Stimulated activated CD8-positive, alpha-beta memory T cell treated with anti-CD3 and anti-CD28 coated beads, Interleukin-2, amount 100 ng/mL, for 1 hour (primary cell): ENCODE measurements around the gene CMTM1.

Experiments
- DNase-seq, 2 donors: peaks; one replicate each; pipeline ENCODE4 v3.0.0-alpha.2; 2020; ENCODE audit warnings: low read depth in 2 of 2

Gene CMTM1

DNA sequence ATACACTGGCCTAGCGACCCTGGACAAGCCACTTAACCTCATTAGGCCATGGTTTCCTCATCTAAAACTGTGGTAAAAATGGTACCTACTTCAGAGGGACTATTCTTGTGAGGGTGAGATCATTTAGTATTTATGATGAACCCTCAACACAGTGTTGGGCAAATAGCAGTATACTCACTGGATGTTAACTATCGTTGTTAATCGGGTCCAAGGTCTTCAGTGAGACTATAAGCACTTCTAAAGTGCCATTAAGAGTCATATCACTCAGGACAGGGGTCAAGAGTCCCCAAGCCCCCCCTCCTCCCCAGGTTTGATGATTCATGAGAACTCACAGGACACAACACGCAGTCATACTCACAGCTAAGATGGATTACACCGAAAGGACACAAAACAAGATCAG is 27.3 kb upstream of the CMTM1 start:
- DNase-seq = no peak

DNA sequence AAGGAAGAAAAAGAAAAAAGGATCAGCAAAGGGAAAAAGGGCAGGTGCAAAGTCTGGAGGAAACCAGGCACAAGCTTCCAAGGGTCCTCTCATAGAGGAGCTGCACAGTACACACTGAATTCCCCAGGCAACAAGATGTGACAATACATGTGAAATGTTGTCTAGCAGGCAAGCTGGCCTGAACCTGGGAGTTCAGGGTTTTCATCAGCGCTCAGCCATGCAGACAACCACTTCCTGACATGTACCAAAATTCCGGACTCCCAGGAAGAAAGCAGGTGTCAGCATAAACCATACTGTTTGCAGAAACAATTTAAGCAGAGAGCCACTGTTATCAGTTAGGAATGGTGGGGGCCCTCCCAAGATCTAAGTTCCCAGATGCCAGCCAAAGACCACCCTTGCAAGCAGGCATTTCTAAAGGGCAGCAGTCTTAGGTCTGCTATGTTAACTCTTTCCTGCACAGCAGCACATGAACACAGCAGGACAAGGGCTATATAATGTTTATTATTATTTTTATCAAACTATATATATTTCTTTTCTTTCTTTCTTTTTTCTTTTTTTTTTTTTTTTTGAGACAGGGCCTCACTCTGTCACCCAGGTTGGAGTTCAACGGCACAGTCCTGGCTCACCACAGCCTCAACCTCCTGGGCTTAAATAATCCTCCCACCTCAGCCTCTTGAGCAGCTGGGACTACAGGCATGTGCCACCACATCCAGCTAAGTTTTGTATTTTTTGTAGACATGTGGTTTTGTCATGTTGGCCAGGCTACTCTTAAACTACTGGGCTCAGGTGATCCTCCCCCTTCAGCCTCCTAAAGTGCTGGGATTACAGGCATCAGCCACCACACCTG is 26.4 kb upstream of the CMTM1 start:
- no peak for DNase-seq

DNA sequence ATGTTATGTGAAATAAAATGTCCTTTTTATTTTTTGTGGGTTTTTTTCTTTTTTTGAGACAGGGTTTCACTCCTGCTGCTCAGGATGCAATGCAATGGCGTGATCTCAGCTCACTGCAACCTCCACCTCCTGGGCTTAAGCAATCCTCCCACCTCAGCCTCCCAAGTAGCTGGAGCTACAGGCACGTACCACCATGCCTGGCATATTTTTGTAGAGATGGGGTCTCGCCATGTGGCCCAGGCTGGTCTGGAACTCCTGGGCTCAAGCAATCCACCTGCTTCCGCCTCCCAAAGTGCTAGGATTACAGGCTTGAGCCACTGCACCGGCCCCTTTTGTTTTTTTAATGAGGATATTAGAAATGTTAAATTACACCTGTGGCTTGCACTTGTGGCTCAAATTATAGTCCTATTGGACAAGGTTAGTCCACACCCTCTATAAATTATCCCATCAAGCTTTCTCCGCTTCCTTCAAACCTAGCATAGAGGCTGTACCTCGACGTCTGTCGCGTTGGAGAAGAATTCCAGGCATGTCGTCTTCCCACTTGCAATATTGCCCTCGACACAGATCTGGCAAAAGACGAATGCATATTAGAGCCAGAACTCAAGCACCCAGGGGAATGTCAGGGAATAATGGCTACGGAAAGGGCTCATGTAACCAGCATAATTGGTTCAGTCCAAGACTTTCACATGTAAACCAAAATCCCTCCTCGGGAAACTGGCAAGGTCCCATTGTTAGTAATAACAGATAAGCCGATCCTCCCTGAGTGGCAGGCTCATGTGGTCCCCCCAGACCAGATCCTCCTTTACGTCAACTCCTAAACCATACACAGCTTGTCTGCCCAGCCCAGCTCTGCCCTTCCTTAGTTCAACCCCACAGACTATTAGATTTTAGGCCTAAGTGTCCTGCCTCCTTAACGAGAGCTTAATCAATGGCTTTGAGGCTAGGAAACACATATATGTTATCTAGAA is 24.6 kb upstream of the CMTM1 start:
- no peak for DNase-seq

DNA sequence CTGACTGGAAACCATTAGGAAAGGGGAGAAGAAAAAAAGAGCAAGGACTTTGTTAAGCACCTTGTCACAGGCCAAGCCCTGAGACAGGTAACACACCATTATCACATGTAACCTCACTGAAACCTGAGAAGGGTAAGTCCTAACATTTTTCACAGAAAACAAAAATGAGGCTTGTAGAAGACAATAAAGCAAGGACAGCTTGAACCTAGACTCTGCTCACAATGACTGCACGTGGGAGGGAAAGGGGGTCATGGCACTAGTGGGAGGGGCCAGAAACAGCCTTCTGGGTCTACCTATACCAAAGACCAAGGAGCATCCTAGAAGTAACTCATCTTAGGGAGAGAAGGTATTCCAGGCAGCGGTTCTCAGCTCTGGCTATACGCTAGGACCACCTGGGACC is 23.8 kb upstream of the CMTM1 start:
- no peak for DNase-seq

DNA sequence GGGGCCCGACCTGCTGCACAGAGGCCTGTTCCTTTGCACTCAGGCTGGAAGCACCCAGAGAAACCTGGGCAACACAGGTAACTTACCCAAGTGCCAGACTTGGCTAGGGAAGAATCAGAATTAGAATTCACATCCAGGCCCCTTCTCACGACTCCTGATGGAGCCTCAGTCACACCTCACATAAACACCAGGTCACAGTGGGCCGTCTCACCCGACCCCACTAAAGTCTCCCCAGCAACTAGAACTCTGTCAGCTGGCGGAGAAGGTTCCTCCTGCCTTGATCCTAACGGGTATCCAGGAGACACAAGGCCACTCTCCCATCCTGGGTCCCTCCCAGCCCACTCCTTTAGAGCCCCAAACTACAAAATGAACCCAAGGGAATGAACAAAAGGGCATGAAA is 22.7 kb upstream of the CMTM1 start:
- no peak for DNase-seq

DNA sequence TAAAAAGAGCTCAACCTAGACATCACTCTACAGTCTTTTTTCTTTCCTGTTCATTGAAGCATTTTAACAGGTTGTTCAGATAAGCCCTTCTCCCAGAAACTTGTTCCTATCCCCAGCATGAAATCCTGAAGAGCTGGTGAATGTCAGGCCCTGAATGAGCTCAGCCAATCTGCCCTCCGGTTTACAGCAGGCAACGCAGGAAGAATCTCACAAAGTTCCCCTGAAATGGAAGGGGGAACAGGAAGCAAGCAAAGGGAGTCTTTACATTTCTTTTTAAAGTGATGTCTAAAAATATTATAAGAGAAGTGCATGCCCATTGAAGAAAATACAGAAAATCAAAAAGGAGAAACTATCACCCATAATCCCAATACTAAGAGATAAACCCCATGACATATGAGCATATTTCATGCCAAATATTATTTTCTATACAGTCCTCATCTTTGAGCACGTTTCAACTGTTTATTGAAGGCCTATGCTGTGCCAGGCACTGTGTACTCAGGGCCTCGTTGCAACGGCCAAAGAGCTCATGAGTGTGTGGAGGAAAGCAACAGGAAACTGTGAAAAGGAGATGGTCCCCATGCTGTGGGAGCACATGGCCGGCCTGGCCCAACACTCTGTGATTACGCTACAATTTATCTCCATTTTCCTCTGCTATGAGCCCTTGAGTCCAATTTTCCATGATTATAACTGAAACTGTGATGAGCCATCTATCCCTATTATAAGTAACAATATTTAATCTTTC is 22.1 kb upstream of the CMTM1 start:
- DNase-seq = no peak

DNA sequence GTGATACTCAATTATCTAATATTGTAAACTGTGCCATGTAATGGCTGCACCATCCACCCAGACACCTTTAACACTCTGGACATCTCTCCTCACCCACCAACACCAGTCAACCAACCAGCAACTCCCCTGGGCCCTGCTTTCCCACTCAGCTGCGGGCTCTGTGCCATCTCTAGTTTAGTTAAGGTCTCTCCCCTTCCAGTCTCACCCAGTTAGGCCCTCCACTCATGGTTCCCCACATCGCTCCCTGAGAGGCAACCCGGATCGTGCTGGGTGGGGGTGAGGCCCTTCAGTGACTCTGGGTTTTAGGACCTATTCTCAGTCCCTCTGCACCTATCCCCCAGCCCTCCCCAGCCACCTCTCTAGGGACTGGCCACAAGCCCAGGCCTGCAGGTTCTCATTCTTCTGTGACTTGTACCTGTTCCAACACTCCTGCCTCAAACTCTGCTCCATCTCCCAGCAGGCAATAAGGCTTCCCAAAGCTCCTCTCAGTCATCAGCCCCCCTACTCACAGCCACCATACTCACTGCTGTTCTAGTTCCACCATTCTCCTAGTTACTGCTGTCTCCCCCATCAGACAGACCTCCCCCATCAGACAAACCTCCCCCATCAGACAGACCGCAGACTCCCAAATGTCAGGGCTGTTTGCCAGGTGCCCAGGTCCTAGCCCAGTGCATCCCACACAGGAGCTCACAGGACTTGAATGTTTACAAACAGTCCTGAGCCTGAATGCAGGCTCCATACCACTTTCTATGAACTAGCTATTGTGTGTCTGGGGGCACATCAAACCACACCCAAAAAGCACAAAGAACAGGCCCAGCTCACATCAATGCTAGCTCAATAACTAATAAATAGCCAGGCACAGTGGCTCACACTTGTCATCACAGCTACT is 18.9 kb upstream of the CMTM1 start:
- DNase-seq = no peak

DNA sequence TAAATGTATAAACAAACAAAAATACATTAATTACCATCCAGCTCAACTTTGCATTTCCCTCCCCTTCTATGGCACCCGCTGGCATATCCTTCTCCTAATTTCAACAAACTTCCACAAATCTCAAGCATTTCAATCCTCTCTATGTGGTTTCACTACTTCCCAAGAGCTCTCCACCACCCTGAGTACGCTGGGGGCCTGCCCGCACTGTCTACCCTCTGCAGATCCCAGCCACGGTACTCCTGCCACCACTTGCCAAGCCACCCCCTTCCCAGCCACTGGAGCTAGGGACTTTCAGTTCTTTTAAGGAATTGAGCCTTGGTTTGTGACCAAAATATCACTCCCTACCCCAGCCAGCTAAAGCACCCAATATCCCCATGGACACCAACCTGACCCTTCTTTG is 18.2 kb upstream of the CMTM1 start:
- DNase-seq = no peak

DNA sequence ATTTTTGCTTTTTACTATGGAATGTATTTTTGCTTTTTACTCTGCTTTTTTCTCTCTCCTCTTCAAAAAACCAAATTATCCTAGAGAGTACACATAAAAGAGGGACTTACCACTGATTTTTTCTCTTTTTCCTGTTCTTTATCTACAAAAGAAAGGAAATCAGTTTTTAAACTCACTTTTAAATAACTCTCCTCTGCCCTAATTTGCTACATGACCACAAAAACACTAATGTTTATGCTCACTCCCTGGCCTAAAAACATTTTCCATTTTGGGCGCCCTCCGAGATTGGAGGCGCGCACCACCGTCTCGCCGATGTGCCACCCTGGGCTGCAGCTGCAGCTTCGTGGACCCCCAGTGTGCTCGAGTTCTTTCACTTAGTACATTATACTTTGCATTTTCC is 17.4 kb upstream of the CMTM1 start:
- DNase-seq = no peak

DNA sequence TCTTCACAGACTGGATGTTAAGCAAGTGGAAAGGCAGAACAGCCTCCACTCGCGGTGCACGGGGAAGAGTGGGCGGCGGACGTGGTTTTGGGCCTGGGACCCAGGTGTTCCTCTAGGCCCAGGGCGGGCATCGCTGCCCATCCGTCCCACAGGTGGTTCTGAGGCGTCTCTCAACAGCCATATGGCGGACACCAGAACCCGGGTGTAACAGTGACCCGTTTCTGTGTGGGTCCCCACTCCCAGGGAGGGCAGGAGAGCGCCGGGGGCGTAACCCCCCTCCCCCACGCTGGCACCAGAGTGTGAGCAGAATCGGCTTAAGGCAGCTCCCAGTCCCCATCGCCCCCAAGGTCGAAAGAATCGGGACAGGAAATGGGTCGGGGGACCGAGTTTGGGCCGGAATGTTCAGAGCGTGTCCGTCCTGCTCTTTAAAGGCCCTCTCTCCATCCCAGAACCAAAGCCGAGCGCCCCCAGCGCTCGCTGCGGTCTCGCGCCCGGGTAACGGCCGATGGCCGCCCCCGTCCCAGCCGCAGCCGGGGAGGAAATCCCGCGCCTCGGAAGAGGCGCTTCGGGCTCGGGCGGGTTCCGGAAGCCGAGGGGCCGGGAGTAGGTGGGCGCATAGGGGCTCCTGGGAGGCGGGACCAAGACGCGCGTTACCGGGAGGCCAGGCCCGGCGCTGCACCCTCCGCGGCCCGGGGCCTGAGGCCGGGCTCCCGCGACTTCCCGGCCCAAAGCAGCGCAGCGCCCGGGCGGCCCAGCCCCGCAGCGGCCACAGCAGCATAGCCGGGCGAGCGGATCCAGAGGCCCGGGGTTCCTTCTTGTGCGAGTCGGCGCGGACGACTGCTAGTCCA is 16.7 kb upstream of the CMTM1 start, which contains the start of gene TK2:
Gene TK2 (minus strand): TSS at position 839 of the 848 bp plus-strand sequence. CDS start 61 bp downstream, at position 778.
- peak in 1 of 2 donors; percentile 9 for DNase-seq

DNA sequence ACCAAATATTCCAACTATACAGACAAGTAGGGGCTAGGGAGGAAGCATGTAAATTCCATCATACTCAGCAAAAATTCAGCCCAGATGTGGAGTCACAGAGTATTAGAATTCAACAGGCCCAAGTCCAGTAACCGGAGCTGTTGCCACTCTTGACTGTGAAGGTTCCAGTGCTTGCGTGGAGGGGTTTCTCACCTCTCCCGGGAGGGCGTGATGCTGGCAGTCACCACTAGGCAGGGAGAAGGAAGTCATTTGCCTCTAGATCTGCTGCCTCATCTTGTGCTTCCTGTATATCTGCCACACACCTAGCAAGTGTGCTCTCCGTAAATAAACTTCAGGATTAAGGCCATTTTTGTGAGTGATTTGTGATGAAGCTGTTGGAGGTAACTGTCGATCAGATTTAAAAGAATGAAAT is 14.9 kb upstream of the CMTM1 start:
- DNase-seq = peak; percentile 30 to 34

DNA sequence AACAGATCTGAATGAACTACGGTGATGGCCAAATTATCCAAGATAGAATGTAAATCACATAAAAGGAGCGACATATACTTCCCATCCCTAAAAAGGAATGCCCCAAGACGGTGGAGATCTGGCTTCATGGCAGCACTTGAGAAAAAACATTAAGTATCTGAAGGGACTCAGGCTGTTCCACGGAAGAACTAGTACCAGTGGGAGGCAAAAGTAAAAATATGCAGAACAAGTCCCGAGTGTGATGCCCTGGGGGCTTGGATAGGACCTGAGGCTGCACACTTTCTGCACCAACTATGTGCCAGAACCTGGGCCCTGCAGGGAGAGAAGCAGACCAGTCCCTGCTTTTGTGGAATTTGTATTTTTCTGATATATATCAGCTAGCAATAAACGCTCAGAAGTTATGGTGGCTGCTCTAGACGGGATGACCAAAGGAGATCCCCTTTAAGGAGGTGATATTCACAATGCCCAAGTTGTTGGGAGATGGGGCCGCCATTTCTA is 14.4 kb upstream of the CMTM1 start:
- no peak for DNase-seq

DNA sequence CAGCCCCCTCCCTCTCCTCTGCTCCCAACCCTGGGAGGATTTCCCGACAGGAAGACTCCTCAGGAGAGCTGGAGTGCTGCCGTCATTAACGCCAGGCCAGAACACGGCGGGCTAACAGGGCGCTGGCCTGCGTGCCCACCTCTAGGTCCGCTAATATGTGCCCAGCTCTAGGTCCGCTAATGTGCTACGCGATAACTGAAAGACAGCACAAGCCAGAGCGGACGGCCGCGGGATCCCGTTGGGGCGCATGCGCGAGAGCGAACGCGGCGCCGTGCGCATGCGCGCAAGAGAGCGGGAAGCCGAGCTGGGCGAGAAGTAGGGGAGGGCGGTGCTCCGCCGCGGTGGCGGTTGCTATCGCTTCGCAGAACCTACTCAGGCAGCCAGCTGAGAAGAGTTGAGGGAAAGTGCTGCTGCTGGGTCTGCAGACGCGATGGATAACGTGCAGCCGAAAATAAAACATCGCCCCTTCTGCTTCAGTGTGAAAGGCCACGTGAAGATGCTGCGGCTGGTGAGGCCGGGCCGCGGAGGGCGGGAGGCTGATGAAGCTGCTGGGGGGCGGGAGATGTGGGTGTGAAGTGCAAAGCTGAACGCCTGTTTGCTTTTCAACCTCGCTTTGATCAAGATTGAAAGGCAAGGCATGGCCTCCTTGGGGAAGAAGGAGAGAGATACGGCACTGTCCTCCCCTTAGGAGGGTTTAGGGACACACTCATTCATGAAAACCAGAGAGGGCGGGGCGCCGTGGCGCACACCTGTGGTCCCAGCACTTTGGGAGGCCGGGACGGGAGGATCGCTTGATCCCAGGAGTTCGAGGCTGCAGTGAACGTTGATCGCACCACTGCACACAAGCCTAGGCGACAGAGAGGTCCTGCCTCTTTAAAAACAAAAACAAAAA is 13.7 kb upstream of the CMTM1 start, which contains the start of gene CKLF:
Gene CKLF (plus strand): TSS at position 291 of the 892 bp plus-strand sequence. CDS start 140 bp downstream, at position 431.
- peak; percentile 82 to 84 for DNase-seq

DNA sequence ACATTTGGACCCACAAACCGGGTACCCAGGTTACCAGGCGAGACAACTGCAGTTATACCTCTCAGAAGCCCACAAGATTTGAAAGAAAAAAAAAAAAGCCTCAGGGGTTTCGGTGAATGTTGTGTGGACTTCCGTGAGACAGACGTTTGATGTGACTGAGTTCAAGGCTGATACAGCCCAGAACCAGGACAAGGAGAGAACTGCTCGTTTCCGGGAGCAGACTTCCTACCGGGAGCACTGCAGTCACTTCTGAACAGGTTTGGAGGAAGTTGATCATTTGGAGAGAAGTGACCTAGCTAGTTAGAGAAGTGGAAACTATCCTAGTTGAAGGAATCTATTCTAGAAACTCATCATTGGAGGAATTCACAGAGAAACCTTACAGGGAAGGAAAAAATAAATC is 13.0 kb upstream of the CMTM1 start:
- no peak for DNase-seq

DNA sequence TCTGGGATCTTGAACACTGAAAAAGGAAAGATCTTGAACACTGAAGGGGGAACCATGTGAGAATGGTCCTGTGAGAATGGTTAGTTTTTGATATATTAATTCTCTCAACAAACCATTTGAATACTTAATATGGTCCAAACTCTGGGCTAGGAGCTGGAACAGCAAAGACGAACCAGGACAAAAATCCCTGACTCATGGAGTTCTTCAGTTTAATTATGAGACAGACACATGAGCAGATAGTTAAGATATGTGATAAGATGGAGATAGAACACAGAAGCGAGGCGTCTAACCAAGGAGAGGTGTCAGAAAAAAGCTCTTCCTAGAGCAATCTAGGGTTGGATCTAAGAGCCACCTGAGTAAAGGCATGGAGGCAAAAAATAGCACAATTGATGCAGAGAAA is 12.2 kb upstream of the CMTM1 start:
- DNase-seq = no peak

DNA sequence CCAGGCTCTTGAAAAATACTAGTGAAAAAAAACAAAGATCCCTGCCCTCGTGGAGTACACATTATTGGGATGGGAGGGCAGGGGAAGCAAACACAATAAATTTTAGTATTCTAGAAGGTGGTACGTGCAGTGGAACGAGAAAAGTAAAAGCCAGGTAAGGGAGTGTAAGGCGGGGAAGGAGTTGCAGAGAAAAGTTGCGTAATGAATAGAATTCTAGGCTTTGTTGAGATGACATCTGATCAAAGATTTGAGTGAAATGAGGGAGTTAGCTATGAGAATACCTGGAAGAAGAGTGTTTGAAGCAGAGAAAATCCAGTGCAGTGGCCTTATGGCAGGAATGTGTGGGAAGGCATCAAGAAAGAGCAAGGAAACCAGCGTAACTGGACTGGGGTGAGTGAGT is 11.7 kb upstream of the CMTM1 start:
- no peak for DNase-seq

DNA sequence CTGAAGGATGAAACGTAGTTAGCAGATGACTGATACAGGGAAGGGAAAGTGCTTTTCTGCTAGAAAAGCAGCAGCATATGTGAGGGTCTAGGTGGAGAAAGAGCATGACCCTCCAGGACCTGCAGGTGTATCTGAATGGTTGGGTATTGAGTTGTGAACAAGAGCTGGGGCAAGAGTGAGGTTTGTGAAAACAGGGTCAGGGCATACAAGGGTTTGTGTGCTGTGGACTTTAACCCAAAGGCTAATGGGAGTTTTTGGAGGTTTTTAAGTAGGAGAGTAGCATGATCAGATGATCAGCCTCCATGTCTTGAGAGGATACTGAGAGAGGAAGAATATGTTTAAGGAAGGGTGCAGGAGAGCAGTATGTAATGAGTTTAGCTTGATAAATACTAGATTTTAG is 6.1 kb upstream of the CMTM1 start:
- no peak for DNase-seq

DNA sequence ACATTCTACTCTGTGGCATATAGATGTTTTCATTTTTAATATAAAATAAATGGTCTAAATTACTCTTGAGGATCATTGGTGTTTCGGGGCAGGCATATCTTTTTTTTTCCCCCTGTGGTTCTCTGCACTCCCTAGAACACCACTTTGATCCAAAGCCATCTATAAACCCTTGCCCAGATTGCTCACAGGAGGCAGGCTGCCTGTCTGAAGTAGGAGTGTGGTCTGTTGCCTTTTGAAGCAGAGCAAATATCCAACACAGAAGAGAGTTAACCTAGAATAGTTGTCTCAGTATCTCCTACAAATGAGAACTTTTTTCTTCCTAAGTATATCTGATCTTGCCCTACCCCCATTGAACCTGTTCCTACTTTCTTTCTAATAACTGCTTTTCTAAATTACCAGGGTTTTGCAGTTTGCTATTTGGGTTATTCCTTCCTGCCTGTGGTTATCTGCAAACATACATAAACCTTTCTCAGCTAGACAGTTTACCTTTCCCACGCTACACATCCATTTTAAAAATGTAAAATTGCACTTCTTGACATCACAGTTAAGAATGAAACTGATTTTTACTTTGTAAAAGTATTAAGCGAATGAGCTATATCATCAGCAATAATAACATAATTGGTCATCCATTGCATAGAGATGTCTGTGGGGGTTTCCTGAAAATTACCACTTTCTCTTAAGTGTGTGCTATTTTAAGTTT is 4.7 kb upstream of the CMTM1 start:
- no peak for DNase-seq
